Spleen (tissue), 7 donors: ENCODE data around the gene CELF3.
"Not testable (repeated sequence)": the region's sequence is repeated elsewhere in the genome, so short reads cannot be mapped to it uniquely, and the experiment has no call there.

Experiments
- POLR2A ChIP-seq, 3 donors: fragments of 450-650 bp; IDR thresholded peaks; one replicate each; pipeline ENCODE4 v1.5.1; 2017; ENCODE audit warnings: antibody characterized with exemption in 3 of 3, mild to moderate bottlenecking in 1 of 3
- POLR2AphosphoS5 ChIP-seq, 3 donors: sonication (generic); formaldehyde crosslinking; IDR thresholded peaks; one replicate each; pipeline ENCODE4 v1.5.1; 2017; ENCODE audit warnings: antibody characterized with exemption in 3 of 3
- TF ChIP-seq, protein P1 (sequence below), 11 experiments: fragments of 200-600 bp in 7 of 11; fragments of 450-650 bp in 4 of 11; sonication (generic) in 4 of 11; IDR thresholded peaks in 8 of 11; conservative IDR thresholded peaks in 3 of 11; 1 replicate in 7 of 11; 2 replicates in 4 of 11; pipeline versions ENCODE4 v1.4.0 to v1.8.0; 2016 to 2021; ENCODE audit warnings: antibody characterized with exemption in 11 of 11, inconsistent platforms in 4 of 11, mild to moderate bottlenecking in 1 of 11
- donor health status: DM: no; HTN: no; CAD: no; lungs with moderate emphysema.
- donor health status: DM: no; HTN: no; CAD: no.
- donor health status: DM: no; HTN: no; CAD: no.

DNA sequence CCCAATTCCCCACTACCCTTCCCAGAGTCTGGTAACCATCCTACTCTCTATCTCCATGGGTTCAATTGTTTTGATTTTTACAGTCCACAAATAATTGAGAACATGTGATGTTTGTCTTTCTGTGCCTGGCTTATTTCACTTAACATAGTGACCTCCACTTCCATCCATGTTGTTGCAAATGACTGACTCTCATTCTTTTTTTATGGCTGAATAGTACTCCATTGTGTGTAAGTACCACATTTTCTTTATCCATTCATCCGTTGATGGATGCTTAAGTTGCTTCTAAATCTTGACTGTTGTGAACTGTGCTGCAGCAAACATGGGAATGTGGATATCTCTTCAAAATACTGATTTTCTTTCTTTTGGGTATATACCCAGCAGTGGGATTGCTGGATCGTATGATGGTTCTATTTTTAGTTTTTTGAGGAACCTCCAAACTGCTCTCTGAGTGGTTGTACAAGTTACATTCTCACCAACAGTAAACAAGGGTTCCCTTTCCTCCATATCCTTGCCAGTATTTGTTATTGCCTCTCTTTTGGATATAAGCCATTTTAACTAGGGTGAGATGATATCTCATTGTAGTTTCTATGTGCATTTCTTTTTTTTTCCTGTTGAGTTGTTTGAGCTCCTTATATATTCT lies 46.4 kb downstream of the CELF3 start:
- TF ChIP-seq, protein P1, sequence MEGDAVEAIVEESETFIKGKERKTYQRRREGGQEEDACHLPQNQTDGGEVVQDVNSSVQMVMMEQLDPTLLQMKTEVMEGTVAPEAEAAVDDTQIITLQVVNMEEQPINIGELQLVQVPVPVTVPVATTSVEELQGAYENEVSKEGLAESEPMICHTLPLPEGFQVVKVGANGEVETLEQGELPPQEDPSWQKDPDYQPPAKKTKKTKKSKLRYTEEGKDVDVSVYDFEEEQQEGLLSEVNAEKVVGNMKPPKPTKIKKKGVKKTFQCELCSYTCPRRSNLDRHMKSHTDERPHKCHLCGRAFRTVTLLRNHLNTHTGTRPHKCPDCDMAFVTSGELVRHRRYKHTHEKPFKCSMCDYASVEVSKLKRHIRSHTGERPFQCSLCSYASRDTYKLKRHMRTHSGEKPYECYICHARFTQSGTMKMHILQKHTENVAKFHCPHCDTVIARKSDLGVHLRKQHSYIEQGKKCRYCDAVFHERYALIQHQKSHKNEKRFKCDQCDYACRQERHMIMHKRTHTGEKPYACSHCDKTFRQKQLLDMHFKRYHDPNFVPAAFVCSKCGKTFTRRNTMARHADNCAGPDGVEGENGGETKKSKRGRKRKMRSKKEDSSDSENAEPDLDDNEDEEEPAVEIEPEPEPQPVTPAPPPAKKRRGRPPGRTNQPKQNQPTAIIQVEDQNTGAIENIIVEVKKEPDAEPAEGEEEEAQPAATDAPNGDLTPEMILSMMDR (IDR thresholded peaks at IDR 0.05 in 8 of 11, conservative IDR thresholded peaks at IDR 0.05 in 3 of 11), result not testable (repeated sequence)
- not testable (repeated sequence) for TF ChIP-seq POLR2A, POLR2AphosphoS5 (IDR thresholded peaks at IDR 0.05)
